ENCODE data around the gene SLC45A3.

The SLC45A3 gene

GRCh38 chr1:205631768-205632668 is 48.3 kb downstream of the SLC45A3 start, which contains the start of gene ELK4:
ELK4 (minus strand) TSS chr1:205632011; CDS start chr1:205623882, 8,129 bp downstream.
- DNase-seq = peak; percentile 100

DNA sequence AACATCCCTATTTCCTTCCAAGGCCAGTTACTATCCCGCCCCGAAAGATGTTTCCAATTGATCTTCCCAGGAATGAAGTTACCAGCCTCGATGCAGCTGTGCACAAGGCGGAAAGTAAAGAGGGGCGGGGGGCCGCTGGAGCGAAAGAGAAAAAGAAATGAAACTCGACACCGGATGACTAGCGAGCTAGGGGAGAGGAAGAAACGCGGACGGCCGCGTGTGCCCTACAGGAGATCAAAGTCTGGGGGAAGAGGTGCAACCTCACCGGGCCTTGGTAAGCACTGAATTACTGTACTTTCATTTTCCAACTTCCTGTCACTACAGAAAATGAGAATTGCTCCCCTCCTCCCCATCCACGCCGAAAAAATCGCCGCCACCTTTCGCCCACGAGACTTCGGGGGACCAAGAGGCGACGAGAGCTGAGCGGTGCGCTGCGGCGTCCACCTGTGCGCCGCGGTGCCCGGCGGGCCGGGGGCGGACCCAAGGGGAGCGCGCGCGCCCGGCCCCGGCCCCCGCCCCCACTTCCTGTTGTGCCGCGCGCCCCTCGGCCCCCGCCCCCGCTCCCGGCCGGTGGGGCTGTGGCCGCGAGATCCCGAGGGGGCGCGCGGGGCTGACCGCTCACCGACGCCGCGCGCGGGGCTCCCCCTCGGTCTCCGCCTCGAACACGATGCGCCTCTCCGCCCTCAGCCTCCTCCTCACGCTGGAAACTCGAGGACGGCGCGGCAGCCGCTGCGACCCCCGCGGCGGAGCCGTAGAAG is 49.1 kb downstream of the SLC45A3 start:
- peak; percentile 69 for DNase-seq

GRCh38 chr1:205630651-205631009 is 49.7 kb downstream of the SLC45A3 start:
- no peak for DNase-seq

DNA sequence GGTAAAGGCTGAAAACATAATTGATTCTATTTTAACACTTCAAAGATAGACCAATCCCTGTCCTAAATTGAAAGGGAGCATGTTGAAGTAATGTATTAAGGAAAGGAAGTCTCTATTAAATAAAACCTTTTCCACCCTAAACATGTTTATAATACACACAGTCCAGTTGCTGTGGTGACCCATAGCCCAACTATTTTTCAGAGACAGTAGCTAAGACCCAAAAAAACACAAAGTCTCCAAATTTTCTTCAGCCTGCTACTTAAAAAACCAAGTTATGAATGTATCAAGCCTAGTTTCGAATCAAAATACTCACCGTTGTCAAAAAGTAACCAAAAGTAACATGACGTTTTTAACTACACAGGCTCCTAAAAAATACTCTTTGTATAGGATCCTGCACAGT is 50.1 kb downstream of the SLC45A3 start:
- no peak for DNase-seq

DNA sequence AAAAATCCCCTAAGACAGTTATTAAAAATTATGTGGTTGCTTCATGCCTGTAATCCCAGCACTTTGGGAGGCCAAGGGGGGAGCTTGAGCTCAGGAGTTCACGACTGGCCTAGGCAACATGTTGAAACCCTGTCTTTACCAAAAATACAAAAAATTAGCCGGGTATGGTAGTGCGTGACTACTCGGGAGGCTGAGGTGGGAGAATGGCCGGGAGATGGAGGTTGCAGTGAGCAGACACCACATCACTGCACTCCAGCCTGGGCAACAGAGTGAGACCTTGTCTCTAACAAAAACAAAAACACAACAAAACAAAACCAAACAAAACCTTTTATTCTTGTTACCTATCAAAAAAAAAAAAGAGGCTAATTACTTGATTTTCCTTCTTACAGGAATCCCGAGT is 50.6 kb downstream of the SLC45A3 start:
- no peak for DNase-seq

GRCh38 chr1:205627956-205628355 is 52.4 kb downstream of the SLC45A3 start:
- no peak for DNase-seq

GRCh38 chr1:205626216-205626615 is 54.1 kb downstream of the SLC45A3 start:
- DNase-seq = no peak

GRCh38 chr1:205623646-205624045 is 56.7 kb downstream of the SLC45A3 start:
- no peak for DNase-seq

GRCh38 chr1:205620269-205620668 is 60.0 kb downstream of the SLC45A3 start:
- DNase-seq = no peak

GRCh38 chr1:205619376-205619775 is 60.9 kb downstream of the SLC45A3 start:
- no peak for DNase-seq

DNA sequence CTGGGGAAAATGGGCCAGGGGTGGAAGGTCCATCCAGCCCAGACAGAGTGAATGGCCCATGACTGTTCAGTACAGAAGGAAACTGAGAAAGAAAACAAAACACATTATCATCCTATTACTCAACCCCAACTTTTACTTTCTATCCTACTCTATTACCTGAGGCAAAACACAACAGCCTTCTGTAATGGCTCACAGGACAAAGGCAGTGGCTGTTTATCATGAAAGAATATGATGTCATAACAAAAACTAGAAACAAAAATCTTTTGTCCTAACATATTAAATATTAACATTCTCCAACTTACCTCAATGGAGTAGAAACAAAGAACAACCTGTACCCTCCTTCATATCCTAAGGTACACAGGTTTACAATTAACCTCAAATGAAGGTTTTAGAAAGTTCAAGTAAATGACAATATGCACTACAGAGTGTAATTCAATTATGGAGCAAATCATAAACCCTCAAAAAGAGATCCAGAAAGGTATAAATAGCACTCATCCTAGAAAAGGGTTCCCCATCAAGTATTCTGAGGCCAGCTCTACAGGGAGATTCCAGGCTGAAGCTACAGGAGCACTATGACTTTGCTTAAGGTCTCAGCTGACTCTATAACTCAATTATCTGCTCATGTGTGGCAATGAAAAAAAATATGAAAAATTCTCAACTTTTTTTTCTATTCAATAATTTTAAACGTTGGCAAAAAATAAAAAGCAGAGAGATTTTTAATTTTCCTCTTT is 63.6 kb downstream of the SLC45A3 start:
- no peak for DNase-seq

DNA sequence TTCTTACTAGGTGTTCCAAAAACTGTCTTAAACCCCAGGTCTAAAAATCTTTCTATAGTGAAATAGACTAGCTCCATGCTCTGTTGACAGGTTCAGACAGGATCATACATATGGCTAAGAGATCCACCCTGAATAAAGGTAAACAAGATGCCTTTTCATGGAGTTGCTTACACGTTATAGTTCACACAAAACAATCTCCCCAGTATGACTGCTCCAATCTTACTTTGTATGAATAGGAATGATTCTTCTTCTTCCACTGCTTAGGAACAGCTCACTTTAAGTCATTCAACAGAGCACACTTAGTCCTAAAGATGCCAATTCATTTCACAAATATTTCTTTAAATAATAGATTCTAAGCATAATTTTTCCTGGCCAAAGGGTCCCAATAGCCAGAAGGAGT is 64.5 kb downstream of the SLC45A3 start:
- DNase-seq = no peak

DNA sequence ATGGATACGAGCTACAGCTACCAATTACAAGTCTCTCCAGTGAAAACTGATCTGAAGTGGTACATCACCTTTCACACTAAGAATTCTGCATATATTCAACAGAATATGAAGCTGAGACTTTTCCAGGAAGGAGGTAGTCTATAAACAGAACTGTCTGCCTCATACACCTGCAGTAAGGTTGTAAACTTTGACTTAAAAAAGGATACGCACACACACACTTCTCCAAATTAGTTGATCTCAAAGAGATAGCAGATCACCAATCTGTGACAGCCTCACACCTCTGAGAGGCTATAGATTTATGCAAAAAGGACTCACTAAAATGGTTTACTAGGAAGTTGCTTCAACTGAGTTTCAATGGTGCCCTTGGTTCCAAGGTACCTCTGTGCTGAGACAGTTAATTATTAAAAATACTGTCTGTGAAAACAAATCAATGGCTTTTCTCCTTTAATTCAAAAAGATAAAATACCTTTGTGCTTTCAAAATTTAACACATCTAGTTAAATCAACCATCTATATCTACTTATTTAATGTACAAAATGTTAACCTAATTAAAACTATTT is 66.4 kb downstream of the SLC45A3 start:
- DNase-seq = no peak

GRCh38 chr1:205612556-205612955 is 67.8 kb downstream of the SLC45A3 start:
- DNase-seq = no peak

- DNase-seq = no peak
These were observed 68.2 kb downstream of the SLC45A3 start for GRCh38 chr1:205612104-205612503.

- no peak for DNase-seq
These were observed 69.3 kb downstream of the SLC45A3 start for GRCh38 chr1:205610901-205611466.

GRCh38 chr1:205610036-205610435 is 70.3 kb downstream of the SLC45A3 start:
- DNase-seq = no peak

Data from T-helper 9 cell (primary cell).